GM12878 (cell line): Measurements from ENCODE around the gene RET. TPM values are rescaled to one million over a fixed set of nuclear protein-coding genes. Genes with fewer than 3 reads are reported as not detected.

Experiments used
- ATAC-seq: fragments of 200-7000 bp; cut with Tn5 transposase; 3 replicates; pipeline ENCODE4 v1.9.1; 2020; ENCODE audit warnings: mild to moderate bottlenecking, moderate library complexity
- BruUV-seq: library from RNA; stranded (reverse); fragments of 400-500 nt; replicated peaks from 2 replicates; lab custom pipeline; 2021; lab: Mats Ljungman, UMichigan
- CTCF ChIA-PET: fragments of 300-600 bp; sonication (Branson Sonifier 250); formaldehyde crosslinking; extraction: SDS; loops from one replicate; lab custom pipeline; 2021; ENCODE audit warnings: inconsistent platforms; lab: Yijun Ruan, JAX
- POLR2A ChIA-PET: fragments of 350-600 bp; formaldehyde crosslinking; extraction: SDS; loops from one replicate; lab custom pipeline; 2021; ENCODE audit warnings: inconsistent platforms; lab: Charles Lee
- RAD21 ChIA-PET: fragments of 300-600 bp; sonication (Branson Sonifier 250); formaldehyde crosslinking; loops from one replicate; lab custom pipeline; 2023; ENCODE audit warnings: antibody characterized with exemption; ENCODE audit not compliant: unreplicated experiment; lab: Charles Lee
- SMC1A ChIA-PET: fragments of 300-600 bp; sonication (Branson Sonifier 250); formaldehyde crosslinking; loops from one replicate; lab custom pipeline; 2023; ENCODE audit not compliant: unreplicated experiment, uncharacterized antibody; lab: Charles Lee
- DNase-seq: peaks from one replicate; pipeline ENCODE4 v3.0.0-alpha.2; 2011; ENCODE audit warnings: low read depth, low spot score
- FAIRE-seq: peaks from 3 replicates; lab custom pipeline; 2011; peaks lifted over from hg19 to GRCh38; lab: Jason Lieb, UNC
- H2AFZ ChIP-seq: 2 replicates; pipeline ENCODE4 v1.6.0; 2011; ENCODE audit warnings: low read depth, low read length, control low read depth; ENCODE audit not compliant: control insufficient read depth
- H3K27ac ChIP-seq: 2 replicates; pipeline ENCODE4 v1.5.1; 2011; ENCODE audit warnings: control low read depth; ENCODE audit not compliant: control insufficient read depth, insufficient read depth
- H3K27me3 ChIP-seq, 2 experiments: replicated peaks in 1 of 2; 2 replicates each; pipeline versions ENCODE4 v1.6.0 to v1.6.1; 2011; ENCODE audit warnings: low read length in 1 of 2; ENCODE audit not compliant: control insufficient read depth in 2 of 2, insufficient read depth in 2 of 2
- H3K36me3 ChIP-seq, 2 experiments: 2 replicates each; pipeline ENCODE4 v1.5.1; 2011; ENCODE audit warnings: low read length in 1 of 2; ENCODE audit not compliant: control insufficient read depth in 2 of 2, insufficient read depth in 2 of 2
- H3K4me1 ChIP-seq: 2 replicates; pipeline ENCODE4 v1.6.1; 2011; ENCODE audit warnings: mild to moderate bottlenecking, low read length, moderate library complexity, mixed read lengths; ENCODE audit not compliant: control insufficient read depth, insufficient read depth
- H3K4me2 ChIP-seq: 2 replicates; pipeline ENCODE4 v1.6.0; 2011; ENCODE audit warnings: control low read depth; ENCODE audit not compliant: control insufficient read depth, insufficient read depth
- H3K4me3 ChIP-seq: fragments of 200-600 bp; sonication (generic); 2 replicates; pipeline ENCODE4 v1.5.1; 2016
- H3K79me2 ChIP-seq: 2 replicates; pipeline ENCODE4 v1.6.0; 2011; ENCODE audit warnings: low read length; ENCODE audit not compliant: control insufficient read depth, insufficient read depth
- H3K9ac ChIP-seq: 2 replicates; pipeline ENCODE4 v1.8.0; 2011; ENCODE audit warnings: low read length, control low read depth, mixed read lengths; ENCODE audit not compliant: control insufficient read depth, insufficient read depth
- H3K9me3 ChIP-seq: replicated peaks from 3 replicates; pipeline ENCODE4 v1.5.1; 2011; ENCODE audit warnings: mild to moderate bottlenecking, low read length; ENCODE audit not compliant: control insufficient read depth, insufficient read depth
- H4K20me1 ChIP-seq: 2 replicates; pipeline ENCODE4 v1.6.0; 2011; ENCODE audit not compliant: control insufficient read depth, insufficient read depth
- BCLAF1 ChIP-seq: fragments of 450-650 bp; IDR thresholded peaks from 2 replicates; pipeline ENCODE4 v1.6.1; 2017; ENCODE audit warnings: antibody characterized with exemption, mild to moderate bottlenecking, moderate library complexity
- CBX3 ChIP-seq: fragments of 200-600 bp; sonication (generic); IDR thresholded peaks from 2 replicates; pipeline ENCODE4 v1.6.1; 2016; ENCODE audit warnings: low read depth, borderline replicate concordance
- CHD4 ChIP-seq: fragments of 200-600 bp; sonication (generic); IDR thresholded peaks from 2 replicates; pipeline ENCODE4 v1.6.1; 2016; ENCODE audit warnings: mild to moderate bottlenecking
- DPF2 ChIP-seq: fragments of 450-650 bp; IDR thresholded peaks from 2 replicates; pipeline ENCODE4 v1.6.1; 2017; ENCODE audit warnings: mild to moderate bottlenecking
- E2F4 ChIP-seq: IDR thresholded peaks from 2 replicates; pipeline ENCODE4 v1.6.1; 2012; ENCODE audit warnings: low read depth, low read length, improper control_type of control experiment
- MTA2 ChIP-seq: fragments of 450-650 bp; IDR thresholded peaks from 2 replicates; pipeline ENCODE4 v1.6.1; 2016; ENCODE audit warnings: low read depth, mild to moderate bottlenecking, moderate library complexity
- REST ChIP-seq: IDR thresholded peaks from 2 replicates; pipeline ENCODE4 v1.6.1; 2012; ENCODE audit warnings: mild to moderate bottlenecking, low read depth, low read length
- SUPT20H ChIP-seq: IDR thresholded peaks from 2 replicates; pipeline ENCODE4 v1.6.1; 2011; ENCODE audit warnings: low read depth, mild to moderate bottlenecking, low read length, moderate library complexity, borderline replicate concordance; ENCODE audit not compliant: control insufficient read depth
- ZNF622 ChIP-seq: fragments of 450-650 bp; IDR thresholded peaks from 2 replicates; pipeline ENCODE4 v1.6.1; 2017; ENCODE audit warnings: mild to moderate bottlenecking, inconsistent platforms
- WGBS: methylation state at CpG from one replicate; pipeline ENCODE4 v1.1.6; 2016; ENCODE audit warnings: low lambda C conversion rate; ENCODE audit not compliant: insufficient replicate concordance, insufficient coverage; ENCODE audit errors: missing lambda C conversion rate; 5-methylcytosine and 5-hydroxymethylcytosine counted together
- in situ Hi-C: fragments of 300-500 bp; cut with MboI; formaldehyde crosslinking; loops from 9 replicates; pipeline ENCODE4 v1.14.3; 2018; ENCODE audit warnings: mixed read lengths
- intact Hi-C: fragments of 100-400 bp; cut with micrococcal nuclease; formaldehyde crosslinking; loops from one replicate; pipeline ENCODE4 v1.14.2; 2022; ENCODE audit not compliant: unreplicated experiment
- polyA plus RNA-seq, 11 experiments: library from polyadenylated mRNA; depleted of rRNA in 4 of 11; unstranded in 6 of 11; stranded (reverse) in 5 of 11; fragments of >200 nt; fragmentation: Nextera tagmentation in 4 of 11; fragmentation: Illumina TruSeq in 1 of 11; extraction: Ambion mirVana in 4 of 11; extraction: Trizol in 1 of 11; gene quantifications; 1 replicate in 1 of 11; 2 replicates in 10 of 11; pipeline versions ENCODE4 v1.2.1 to v1.2.3, GENCODE V29; 2011 to 2016; ENCODE audit warnings: inconsistent platforms in 2 of 11, missing spikeins in 2 of 11, low read depth in 1 of 11
- total RNA-seq, 4 experiments: library from RNA; depleted of rRNA in 3 of 4; stranded (reverse); fragments of >200 nt in 3 of 4; fragmentation: Illumina TruSeq in 1 of 4; extraction: Trizol in 1 of 4; gene quantifications; 2 replicates each; pipeline versions ENCODE4 v1.2.1 to v1.2.3, GENCODE V29; 2013 to 2021
- TF ChIP-seq, protein P1 (sequence below): fragments of 450-650 bp; IDR thresholded peaks from 2 replicates; pipeline ENCODE4 v1.6.1; 2017; ENCODE audit warnings: low read depth, mild to moderate bottlenecking, moderate library complexity

Gene RET
- total and polyA plus RNA-seq, 10 of the 15 experiments (the other 5 are each of a cell fraction or from before 2014, with no cell fraction given): not detected

GRCh38 chr10:43124094-43124521 is 47.2 kb downstream of the RET start:
- WGBS: 29% methylated on average over 6 of the region's 6 CpGs
- DNase-seq (no peak), ATAC-seq (no peak), FAIRE-seq (no peak)
- H3K9ac ChIP-seq: no peak overlapping the region
- in situ Hi-C loops: loop anchor here (25.0 kb wide), 2 partner anchors 112 to 937 kb away; no protein-coding TSS in a partner anchor
- H3K27ac ChIP-seq: no peak overlapping the region
- no peaks in the 10 kb centered on the region for H4K20me1 ChIP-seq
- H3K4me1 ChIP-seq: peaks cover 32% of the 10 kb centered on the region
- BruUV-seq: no TSS peak
- H3K4me2 ChIP-seq: no peak overlapping the region
- RAD21 ChIA-PET: no interaction called here
- CTCF ChIA-PET: no interaction called here
- H3K36me3 ChIP-seq: no peaks in the 10 kb centered on the region
- POLR2A ChIA-PET: no interaction called here
- no peaks in the 10 kb centered on the region for H3K9me3 ChIP-seq
- no peak overlapping the region for H3K4me3 ChIP-seq
- no peak overlapping the region for H2AFZ ChIP-seq
- no peaks in the 10 kb centered on the region for H3K79me2 ChIP-seq
- SMC1A ChIA-PET: no interaction called here
- H3K27me3 ChIP-seq: no peaks in the 10 kb centered on the region
- intact Hi-C loops: no loop called here
- TF ChIP-seq MTA2 (no peak), CHD4 (no peak), DPF2 (no peak), CBX3 (no peak), ZNF622 (no peak), BCLAF1 (no peak), SUPT20H (no peak), REST (no peak), E2F4 (no peak)
- TF ChIP-seq, protein P1, sequence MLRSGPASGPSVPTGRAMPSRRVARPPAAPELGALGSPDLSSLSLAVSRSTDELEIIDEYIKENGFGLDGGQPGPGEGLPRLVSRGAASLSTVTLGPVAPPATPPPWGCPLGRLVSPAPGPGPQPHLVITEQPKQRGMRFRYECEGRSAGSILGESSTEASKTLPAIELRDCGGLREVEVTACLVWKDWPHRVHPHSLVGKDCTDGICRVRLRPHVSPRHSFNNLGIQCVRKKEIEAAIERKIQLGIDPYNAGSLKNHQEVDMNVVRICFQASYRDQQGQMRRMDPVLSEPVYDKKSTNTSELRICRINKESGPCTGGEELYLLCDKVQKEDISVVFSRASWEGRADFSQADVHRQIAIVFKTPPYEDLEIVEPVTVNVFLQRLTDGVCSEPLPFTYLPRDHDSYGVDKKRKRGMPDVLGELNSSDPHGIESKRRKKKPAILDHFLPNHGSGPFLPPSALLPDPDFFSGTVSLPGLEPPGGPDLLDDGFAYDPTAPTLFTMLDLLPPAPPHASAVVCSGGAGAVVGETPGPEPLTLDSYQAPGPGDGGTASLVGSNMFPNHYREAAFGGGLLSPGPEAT: no peak
